Loucy (cell line): ENCODE measurements around the gene STXBP6.

Source experiments
- CTCF ChIP-seq: fragments of 200-600 bp; sonication (generic); conservative IDR thresholded peaks from 2 replicates; pipeline ENCODE4 v1.5.1; 2014; ENCODE audit warnings: mild to moderate bottlenecking, antibody characterized with exemption, low read length
- EZH2phosphoT487 ChIP-seq: fragments of 200-600 bp; IDR thresholded peaks from 2 replicates; pipeline ENCODE4 v1.6.1; 2018; ENCODE audit warnings: antibody characterized with exemption, mild to moderate bottlenecking, moderate library complexity, borderline replicate concordance

- TF ChIP-seq CTCF, result no peak
- no peak for TF ChIP-seq EZH2phosphoT487
These were observed 145.4 kb downstream of the STXBP6 start for GRCh38 chr14:24904533-24904932.
